ENCODE results near the gene GAB2. TPM values are rescaled to one million over a fixed set of nuclear protein-coding genes. Genes with fewer than 3 reads are reported as not detected.
A peak's percentile ranks its signal among the peaks of the same experiment; 100 is the strongest.

The GAB2 gene
- total and polyA plus RNA-seq, 2 of the 13 experiments (the other 11 are each of a cell fraction or from before 2014, with no cell fraction given): 4.1 to 8.6 TPM

GRCh38 chr11:78416285-78417174 is 1.1 kb downstream of the GAB2 start (continued):
- TF ChIP-seq ELK4 (CRISPR knock-in tag; IDR thresholded peaks at IDR 0.05; ENCODE audit: borderline replicate concordance) (no peak), HINFP (CRISPR knock-in tag; IDR thresholded peaks at IDR 0.05; ENCODE audit: low read depth) (no peak), BCLAF1 (IDR thresholded peaks at IDR 0.05) (no peak), PLRG1 (conservative IDR thresholded peaks at IDR 0.05) (no peak), ARNT2 (CRISPR knock-in tag; IDR thresholded peaks at IDR 0.05; ENCODE audit: low read depth) (no peak), GATAD1 (CRISPR knock-in tag; IDR thresholded peaks at IDR 0.05) (peak; percentile 23; the same call in 1 of the 2 replicates), ZSCAN29 (CRISPR knock-in tag; conservative IDR thresholded peaks at IDR 0.05) (peak; percentile 77), SSRP1 (CRISPR knock-in tag; IDR thresholded peaks at IDR 0.05) (no peak), GABPB1 (CRISPR knock-in tag; IDR thresholded peaks at IDR 0.05) (peak; percentile 53), MED8 (CRISPR knock-in tag; IDR thresholded peaks at IDR 0.05; ENCODE audit: insufficient replicate concordance) (no peak), POGZ (CRISPR knock-in tag; IDR thresholded peaks at IDR 0.05) (peak; percentile 54), ZNF724P (CRISPR knock-in tag; IDR thresholded peaks at IDR 0.05; ENCODE audit: borderline replicate concordance) (no peak), RFXAP (CRISPR knock-in tag; IDR thresholded peaks at IDR 0.05; ENCODE audit: borderline replicate concordance) (no peak), PTBP1 (IDR thresholded peaks at IDR 0.05; ENCODE audit: low read depth, low read length, poor library complexity, severe bottlenecking) (no peak), ZNF780A (CRISPR knock-in tag; IDR thresholded peaks at IDR 0.05) (no peak), PRDM15 (CRISPR knock-in tag; IDR thresholded peaks at IDR 0.05) (peak; percentile 63; the same call in 1 of the 2 replicates), HOXA7 (CRISPR knock-in tag; IDR thresholded peaks at IDR 0.05) (no peak), ZNF891 (CRISPR knock-in tag; IDR thresholded peaks at IDR 0.05) (no peak), ZNF670 (CRISPR knock-in tag; IDR thresholded peaks at IDR 0.05; ENCODE audit: borderline replicate concordance) (peak; percentile 63; the same call in 1 of the 2 replicates), ZNF460 (CRISPR knock-in tag; IDR thresholded peaks at IDR 0.05; ENCODE audit: borderline replicate concordance) (no peak)
